Erythroblast (primary cell): Measurements from ENCODE around the gene SPOCD1.

Source experiments
- GATA1 ChIP-seq: IDR thresholded peaks from 2 replicates; pipeline ENCODE4 v1.6.1; 2011; ENCODE audit warnings: low read depth, mild to moderate bottlenecking, control low read depth, low read length, moderate library complexity
- POLR2A ChIP-seq: IDR thresholded peaks from 2 replicates; pipeline ENCODE4 v1.6.1; 2011; ENCODE audit warnings: mild to moderate bottlenecking, low read length

DNA sequence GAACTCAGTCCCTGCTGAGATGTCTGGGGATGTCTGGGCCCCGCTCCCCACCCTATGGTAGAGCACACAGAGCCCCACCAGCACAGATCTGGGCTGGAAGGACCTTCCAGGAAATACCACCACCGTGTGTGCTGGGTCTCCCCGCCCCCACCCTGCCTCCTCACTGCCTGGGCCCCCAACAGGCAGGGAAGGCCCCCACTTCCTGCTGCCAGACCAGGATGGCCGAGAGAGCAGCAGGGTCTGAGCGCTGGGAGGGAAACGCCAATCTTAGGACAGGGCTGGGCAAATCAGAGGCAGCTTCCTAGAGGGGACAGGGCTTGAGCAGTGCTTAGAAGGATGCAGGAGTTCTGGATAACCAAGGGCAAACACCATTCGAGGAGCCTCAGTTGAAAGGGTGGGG lies 63.6 kb downstream of the SPOCD1 start:
- TF ChIP-seq POLR2A (no peak), GATA1 (no peak)
